ENCODE results near the gene MRI1.

DNA sequence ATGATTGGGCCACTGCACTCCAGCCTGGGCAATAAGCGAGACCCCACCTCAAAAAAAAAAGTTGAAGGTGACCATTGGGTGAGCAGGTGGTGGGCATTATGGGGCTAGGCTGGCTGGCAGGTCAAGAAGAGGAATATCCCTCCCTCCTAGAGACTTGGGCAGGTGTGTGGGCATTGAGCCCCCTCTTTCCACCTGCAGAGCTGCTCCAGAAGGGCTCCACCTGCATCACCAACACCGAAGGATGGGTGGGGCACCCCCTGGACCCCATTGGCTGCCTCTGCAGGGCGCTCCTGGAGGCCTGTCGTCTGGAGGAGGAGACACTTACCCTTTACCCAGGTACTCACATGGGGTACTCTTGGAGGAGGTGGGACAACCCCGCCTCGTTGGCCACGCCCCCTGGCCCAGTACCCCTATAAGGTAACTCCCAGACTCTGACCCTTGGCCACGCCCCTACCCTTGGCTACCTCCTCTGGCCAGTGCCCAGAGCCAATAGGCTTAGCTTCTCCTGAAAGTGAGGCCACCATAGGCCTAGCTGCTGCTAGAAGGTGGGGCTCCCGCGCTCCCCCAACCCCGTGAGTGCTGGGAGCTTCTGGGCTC, 52.8 kb downstream of the MRI1 start:
- TF ChIP-seq GABPA (IDR thresholded peaks at IDR 0.05; ENCODE audit: low read depth), result no peak
- TF ChIP-seq SMARCA5 (IDR thresholded peaks at IDR 0.05), result no peak
- no peak for TF ChIP-seq EZH2 (IDR thresholded peaks at IDR 0.05; ENCODE audit: borderline replicate concordance, control insufficient read depth, low read depth, low read length)
- TF ChIP-seq MXI1 (IDR thresholded peaks at IDR 0.05; ENCODE audit: low read depth, low read length), result no peak
- TF ChIP-seq EED (IDR thresholded peaks at IDR 0.05; ENCODE audit: low read depth), result no peak
- TF ChIP-seq POLR2A (IDR thresholded peaks at IDR 0.05; ENCODE audit: low read depth, low read length), result no peak
- TF ChIP-seq PBX3 (IDR thresholded peaks at IDR 0.05; ENCODE audit: insufficient replicate concordance, low read depth, low read length), result no peak
- TF ChIP-seq ZNF384 (IDR thresholded peaks at IDR 0.05; ENCODE audit: borderline replicate concordance, low read depth, low read length), result no peak
- TF ChIP-seq CTCF (IDR thresholded peaks at IDR 0.05 in 2 of 3, conservative IDR thresholded peaks at IDR 0.05 in 1 of 3; ENCODE audit: control insufficient read depth in 2 of 3, extremely low read depth in 1 of 3, insufficient read depth in 1 of 3, low read depth in 3 of 3, low read length in 3 of 3), result no peak
- TF ChIP-seq, protein P1, sequence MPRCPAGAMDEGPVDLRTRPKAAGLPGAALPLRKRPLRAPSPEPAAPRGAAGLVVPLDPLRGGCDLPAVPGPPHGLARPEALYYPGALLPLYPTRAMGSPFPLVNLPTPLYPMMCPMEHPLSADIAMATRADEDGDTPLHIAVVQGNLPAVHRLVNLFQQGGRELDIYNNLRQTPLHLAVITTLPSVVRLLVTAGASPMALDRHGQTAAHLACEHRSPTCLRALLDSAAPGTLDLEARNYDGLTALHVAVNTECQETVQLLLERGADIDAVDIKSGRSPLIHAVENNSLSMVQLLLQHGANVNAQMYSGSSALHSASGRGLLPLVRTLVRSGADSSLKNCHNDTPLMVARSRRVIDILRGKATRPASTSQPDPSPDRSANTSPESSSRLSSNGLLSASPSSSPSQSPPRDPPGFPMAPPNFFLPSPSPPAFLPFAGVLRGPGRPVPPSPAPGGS (IDR thresholded peaks at IDR 0.05; ENCODE audit: borderline replicate concordance, insufficient read depth, low read depth, low read length, poor library complexity, severe bottlenecking), result no peak
- no peak for TF ChIP-seq MAX (IDR thresholded peaks at IDR 0.05; ENCODE audit: low read depth, low read length)
- TF ChIP-seq SUZ12 (IDR thresholded peaks at IDR 0.05; ENCODE audit: unreplicated experiment), result no peak
- TF ChIP-seq CBX5 (IDR thresholded peaks at IDR 0.05; ENCODE audit: low read depth), result no peak
